ENCODE data around the gene SCRG1.

GRCh38 chr4:173381610-173382009 lies 17.3 kb downstream of the SCRG1 start:
- TF ChIP-seq SNAI2 (CRISPR knock-in tag; IDR thresholded peaks at IDR 0.05) = no peak
- no peak for TF ChIP-seq ZFP30 (CRISPR knock-in tag; IDR thresholded peaks at IDR 0.05)

Data from SK-N-SH treated with all-trans-retinoic acid at 6 μM for 48 hours (cell line).